ENCODE results near the gene MCF2L.
"Not testable (repeated sequence)": the region's sequence is repeated elsewhere in the genome, so short reads cannot be mapped to it uniquely, and the experiment has no call there.

MCF2L gene

GRCh38 chr13:112934078-112934477 is 34.9 kb upstream of the MCF2L start:
- TF ChIP-seq CTCF (IDR thresholded peaks at IDR 0.05; ENCODE audit: control insufficient read depth, extremely low read depth, insufficient read depth): no peak
- no peak for DNase-seq (ENCODE audit: low read depth)
- no peak overlapping the region for H3K4me3 ChIP-seq (ENCODE audit: low read depth, low read length)

DNA sequence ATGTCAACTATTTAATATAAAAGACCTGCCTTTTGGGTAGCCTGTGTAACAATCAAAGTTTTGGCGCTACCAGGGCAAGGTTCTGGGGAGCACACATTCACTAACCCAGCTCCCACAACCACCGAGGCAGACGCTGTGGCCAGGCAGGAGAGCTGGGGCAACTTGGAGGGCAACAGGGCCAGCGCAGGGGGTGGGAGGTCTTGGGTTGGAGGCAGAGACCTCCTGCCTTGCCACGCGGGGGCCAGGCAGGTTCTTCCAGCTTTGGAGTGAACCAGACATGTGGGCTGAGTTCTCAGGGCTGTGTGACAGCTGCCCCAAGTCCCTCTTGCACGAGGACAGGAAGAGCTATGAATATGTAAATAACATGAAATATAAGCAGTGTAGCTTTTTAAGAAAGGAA is 30.3 kb upstream of the MCF2L start:
- H3K4me3 ChIP-seq (ENCODE audit: low read depth, low read length): no peak overlapping the region
- no peak for TF ChIP-seq CTCF (IDR thresholded peaks at IDR 0.05; ENCODE audit: control insufficient read depth, extremely low read depth, insufficient read depth)
- DNase-seq (ENCODE audit: low read depth): no peak

DNA sequence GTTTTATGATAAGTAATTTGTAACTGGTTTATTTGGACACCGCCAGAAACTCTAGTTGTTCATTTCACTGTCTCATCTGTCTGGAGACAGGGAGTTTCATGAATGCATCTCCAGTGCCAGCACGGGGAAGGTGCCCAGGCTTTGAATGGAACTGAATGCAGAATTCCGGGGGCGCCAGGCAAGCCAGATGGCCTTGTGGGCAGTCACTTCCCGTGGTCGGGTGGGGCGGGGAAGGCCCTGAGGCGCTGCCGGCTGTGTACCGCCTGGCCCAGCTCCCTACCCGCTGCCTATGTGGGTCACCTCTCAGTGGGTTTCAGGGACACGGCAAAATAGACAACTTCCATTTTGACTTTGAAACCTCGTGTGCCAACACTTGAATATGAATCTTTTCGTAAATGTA is 28.8 kb upstream of the MCF2L start:
- TF ChIP-seq CTCF (IDR thresholded peaks at IDR 0.05; ENCODE audit: control insufficient read depth, extremely low read depth, insufficient read depth): no peak
- no peak overlapping the region for H3K4me3 ChIP-seq (ENCODE audit: low read depth, low read length)
- no peak for DNase-seq (ENCODE audit: low read depth)

- no peak for DNase-seq (ENCODE audit: low read depth)
- TF ChIP-seq CTCF (IDR thresholded peaks at IDR 0.05; ENCODE audit: control insufficient read depth, extremely low read depth, insufficient read depth): no peak
- H3K4me3 ChIP-seq (ENCODE audit: low read depth, low read length): no peak overlapping the region
These were observed 27.7 kb upstream of the MCF2L start for GRCh38 chr13:112941349-112941748.

GRCh38 chr13:112941765-112942164 is 27.2 kb upstream of the MCF2L start:
- H3K4me3 ChIP-seq (ENCODE audit: low read depth, low read length); DNase-seq (ENCODE audit: low read depth): not testable (repeated sequence)
- 0 out of 2 replicates have a peak, but pooled peaks have one; percentile 15 for TF ChIP-seq CTCF (IDR thresholded peaks at IDR 0.05; ENCODE audit: control insufficient read depth, extremely low read depth, insufficient read depth)

DNA sequence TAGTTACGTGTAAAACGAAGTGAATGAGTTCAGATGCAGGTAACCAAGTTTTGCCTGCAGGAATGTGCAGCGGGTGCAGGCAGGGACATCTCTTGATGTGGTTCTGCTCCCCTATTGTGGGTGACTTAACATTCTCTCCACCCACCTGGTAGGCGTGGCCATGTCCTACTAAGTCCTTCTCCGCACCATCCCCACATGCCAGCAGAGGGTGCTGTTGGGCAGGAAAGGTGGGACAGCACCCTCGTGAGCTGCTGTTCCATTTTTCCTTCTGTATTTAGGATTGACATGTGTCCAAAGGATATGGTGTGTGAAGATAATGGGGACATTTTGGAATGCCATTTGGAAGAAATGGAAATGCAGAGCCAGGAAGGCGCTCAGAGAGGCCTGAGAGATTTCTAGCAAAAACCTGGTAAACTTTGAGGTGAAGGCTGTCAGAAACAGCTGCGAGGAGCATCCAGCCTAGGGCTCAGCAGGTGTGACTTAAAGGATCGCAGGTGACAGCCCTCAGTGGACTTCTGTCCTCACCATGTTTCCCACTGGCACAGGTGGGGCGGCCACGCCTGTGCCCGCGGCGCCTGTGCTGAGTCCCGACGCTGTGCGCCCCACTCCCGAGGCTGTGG is 26.2 kb upstream of the MCF2L start:
- H3K4me3 ChIP-seq (ENCODE audit: low read depth, low read length): peak overlapping the region; percentile 61
- peak; percentile 89 for DNase-seq (ENCODE audit: low read depth)
- TF ChIP-seq CTCF (IDR thresholded peaks at IDR 0.05; ENCODE audit: control insufficient read depth, extremely low read depth, insufficient read depth): peak; percentile 99
